Colonic mucosa (tissue), 4 donors: ENCODE data around the gene SMIM3. TPM values are rescaled to one million over a fixed set of nuclear protein-coding genes. Genes with fewer than 3 reads are reported as not detected.

Experiments
- DNase-seq: peaks from one replicate; pipeline ENCODE4 v3.0.0-alpha.2; 2020
- H3K27ac ChIP-seq: fragments of 200-600 bp; one replicate; pipeline ENCODE4 v1.8.0; 2021
- H3K27me3 ChIP-seq: fragments of 200-600 bp; one replicate; pipeline ENCODE4 v1.8.0; 2021
- H3K36me3 ChIP-seq: fragments of 200-600 bp; one replicate; pipeline ENCODE4 v1.8.0; 2021
- H3K4me1 ChIP-seq: fragments of 200-600 bp; one replicate; pipeline ENCODE4 v1.8.0; 2021; ENCODE audit warnings: mild to moderate bottlenecking
- H3K4me3 ChIP-seq: fragments of 200-600 bp; one replicate; pipeline ENCODE4 v1.8.0; 2021
- H3K9ac ChIP-seq, 2 donors: one replicate each; pipeline ENCODE4 v1.7.0; 2013; ENCODE audit warnings: control low read depth in 2 of 2, low read depth in 2 of 2, low read length in 2 of 2
- H3K9me3 ChIP-seq: fragments of 200-600 bp; one replicate; pipeline ENCODE4 v1.8.0; 2021
- intact Hi-C: fragments of 100-400 bp; cut with DNase I; formaldehyde crosslinking; loops from one replicate; pipeline ENCODE4 v1.14.1; 2022
- total RNA-seq, 2 donors: library from RNA; stranded (reverse); fragmentation: NEBNext Ultra II Directional in 1 of 2; extraction: Animal tissue kit (Norgen Biotek cat#: 25700) in 1 of 2; gene quantifications; one replicate each; pipeline ENCODE4 v1.2.1, GENCODE V29; 2021
- TF ChIP-seq, protein P1 (sequence below): fragments of 200-600 bp; IDR thresholded peaks from one replicate; pipeline ENCODE4 v1.8.0; 2022; ENCODE audit warnings: antibody characterized with exemption, mild to moderate bottlenecking
- donor health status: healthy.
- donor health status: DM: no; HTN: no; CAD: no.
- donor health status: DM: no; HTN: no; CAD: no.

SMIM3 gene
- total RNA-seq, 2 donors from 2014 or later = 10.1 to 12.6 TPM

DNA sequence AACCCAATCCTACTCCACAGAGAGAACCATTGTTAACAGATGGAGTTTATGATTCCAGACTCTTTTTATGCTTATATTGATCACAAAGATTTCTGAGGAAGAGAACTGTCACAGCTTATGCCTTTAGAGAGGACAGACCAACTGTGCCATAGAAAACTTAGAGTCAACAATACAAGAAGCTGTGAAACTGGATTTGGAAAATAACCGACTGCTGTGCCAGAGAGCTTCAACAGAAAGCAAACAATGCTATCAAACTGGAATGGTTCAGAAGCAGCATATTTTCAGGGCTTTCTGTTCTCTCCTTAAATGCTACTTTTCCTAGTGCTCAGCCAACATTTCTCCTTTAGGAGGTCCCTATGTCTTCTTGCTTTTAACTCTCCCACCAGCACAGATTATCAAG lies 24.7 kb upstream of the SMIM3 start:
- H3K4me1 ChIP-seq = peaks cover 14% of the 10 kb centered on the region
- intact Hi-C loops = no loop called here
- no peak overlapping the region for H3K27ac ChIP-seq
- H3K36me3 ChIP-seq = peaks cover 13% of the 10 kb centered on the region
- TF ChIP-seq, protein P1, sequence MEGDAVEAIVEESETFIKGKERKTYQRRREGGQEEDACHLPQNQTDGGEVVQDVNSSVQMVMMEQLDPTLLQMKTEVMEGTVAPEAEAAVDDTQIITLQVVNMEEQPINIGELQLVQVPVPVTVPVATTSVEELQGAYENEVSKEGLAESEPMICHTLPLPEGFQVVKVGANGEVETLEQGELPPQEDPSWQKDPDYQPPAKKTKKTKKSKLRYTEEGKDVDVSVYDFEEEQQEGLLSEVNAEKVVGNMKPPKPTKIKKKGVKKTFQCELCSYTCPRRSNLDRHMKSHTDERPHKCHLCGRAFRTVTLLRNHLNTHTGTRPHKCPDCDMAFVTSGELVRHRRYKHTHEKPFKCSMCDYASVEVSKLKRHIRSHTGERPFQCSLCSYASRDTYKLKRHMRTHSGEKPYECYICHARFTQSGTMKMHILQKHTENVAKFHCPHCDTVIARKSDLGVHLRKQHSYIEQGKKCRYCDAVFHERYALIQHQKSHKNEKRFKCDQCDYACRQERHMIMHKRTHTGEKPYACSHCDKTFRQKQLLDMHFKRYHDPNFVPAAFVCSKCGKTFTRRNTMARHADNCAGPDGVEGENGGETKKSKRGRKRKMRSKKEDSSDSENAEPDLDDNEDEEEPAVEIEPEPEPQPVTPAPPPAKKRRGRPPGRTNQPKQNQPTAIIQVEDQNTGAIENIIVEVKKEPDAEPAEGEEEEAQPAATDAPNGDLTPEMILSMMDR = no peak
- H3K9me3 ChIP-seq = no peaks in the 10 kb centered on the region
- DNase-seq = no peak
- no peak overlapping the region for H3K9ac ChIP-seq
- H3K27me3 ChIP-seq = no peaks in the 10 kb centered on the region
- H3K4me3 ChIP-seq = no peak overlapping the region

DNA sequence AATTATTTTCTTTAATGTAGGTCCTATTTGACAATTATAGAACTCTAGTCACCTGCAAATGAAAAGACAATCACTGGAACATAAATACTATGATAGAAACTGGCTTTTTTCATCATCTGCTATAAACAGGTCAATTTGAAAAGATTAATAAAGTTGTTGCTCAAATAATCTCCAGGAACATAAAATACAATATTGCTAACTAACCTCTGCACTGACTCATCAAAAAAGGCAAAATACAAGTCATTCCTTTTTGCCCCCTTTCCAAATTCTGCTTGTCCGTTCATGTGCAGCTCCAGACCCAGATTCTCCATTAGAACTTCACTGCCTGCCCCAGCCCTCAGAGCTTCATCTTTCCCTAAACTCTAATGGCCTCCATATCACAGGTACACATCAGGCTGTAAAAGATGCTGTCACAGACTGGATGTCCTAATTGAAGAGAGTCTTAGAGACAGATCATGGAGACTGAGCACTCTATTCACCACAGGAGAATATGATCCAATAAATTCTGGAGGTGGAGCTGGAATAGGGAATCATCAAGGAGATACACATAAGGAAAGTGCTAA lies 21.4 kb upstream of the SMIM3 start:
- H3K27me3 ChIP-seq = no peaks in the 10 kb centered on the region
- peaks cover 11% of the 10 kb centered on the region for H3K4me1 ChIP-seq
- peak overlapping the region in 1 of 2 donors; percentile 28 for H3K9ac ChIP-seq
- intact Hi-C loops = no loop called here
- H3K4me3 ChIP-seq = peak overlapping the region; percentile 53
- no peak overlapping the region for H3K27ac ChIP-seq
- peaks cover 4% of the 10 kb centered on the region for H3K36me3 ChIP-seq
- H3K9me3 ChIP-seq = no peaks in the 10 kb centered on the region
- TF ChIP-seq, protein P1 = no peak
- no peak for DNase-seq

DNA sequence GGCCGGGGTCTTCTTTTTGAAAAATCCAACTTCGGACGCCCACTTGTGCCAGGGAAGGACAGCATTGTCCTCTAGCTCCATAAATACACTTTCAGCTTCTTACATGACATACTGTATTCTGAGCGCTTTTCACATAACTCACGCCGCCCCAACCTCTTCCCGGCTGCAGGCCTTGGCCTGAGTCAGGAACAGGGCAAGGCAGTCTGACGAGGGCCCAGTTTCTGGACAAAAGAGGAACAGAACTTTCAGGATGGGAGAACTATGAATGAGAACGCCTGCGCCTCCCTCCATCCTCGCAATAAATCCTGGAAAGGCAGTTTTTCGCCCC lies 20.4 kb upstream of the SMIM3 start:
- DNase-seq = no peak
- Histone ChIP-seq H3K4me3 (peak overlapping the region; percentile 53), H3K27me3 (no peaks in the 10 kb centered on the region), H3K36me3 (peaks cover 4% of the 10 kb centered on the region), H3K4me1 (peaks cover 11% of the 10 kb centered on the region), H3K9me3 (no peaks in the 10 kb centered on the region), H3K27ac (peak overlapping the region; percentile 90), H3K9ac (peak overlapping the region; percentile 67 to 90)
- TF ChIP-seq, protein P1 = no peak
- intact Hi-C loops = no loop called here

DNA sequence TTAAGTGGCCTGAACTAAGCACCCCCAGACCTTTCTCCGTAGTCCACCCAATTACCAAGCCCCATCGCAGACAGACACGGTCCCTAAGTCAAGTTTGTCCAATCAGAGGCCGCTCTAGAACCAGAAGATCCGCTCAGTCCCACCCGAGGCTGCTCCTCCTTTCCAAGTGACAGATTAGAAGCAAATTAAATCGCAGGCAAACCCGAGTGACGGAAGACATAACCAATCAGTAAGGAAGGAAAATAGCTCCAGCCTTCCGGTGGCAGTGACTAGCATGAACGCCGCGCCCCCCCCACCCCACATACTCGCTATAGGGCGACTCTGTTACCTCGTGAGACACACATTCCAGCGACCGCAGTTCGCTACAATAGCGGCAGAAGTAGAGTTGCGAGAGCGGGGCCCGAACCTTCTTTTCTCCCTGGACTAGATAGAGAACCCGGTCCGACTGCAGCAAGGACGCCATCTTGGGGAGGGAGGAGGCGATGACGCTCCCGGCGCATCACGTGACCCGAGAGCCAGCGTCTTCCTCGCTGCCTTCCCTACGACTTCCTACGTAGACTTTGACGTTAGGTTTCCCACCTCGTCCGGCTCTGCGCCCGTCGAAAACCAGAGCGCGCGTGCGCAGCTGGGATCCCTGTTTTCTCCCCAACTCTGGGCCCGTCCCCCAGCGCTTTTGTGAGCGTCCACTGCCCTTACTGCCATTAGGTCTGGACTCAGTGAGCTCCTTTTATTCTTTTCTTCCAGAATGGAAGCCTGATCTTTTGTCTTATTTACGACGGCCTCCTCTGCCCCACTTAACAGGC lies 19.8 kb upstream of the SMIM3 start, which contains the start of gene DCTN4:
Gene DCTN4, minus strand, starts transcription at position 487 of the 803 bp plus-strand sequence. Its CDS starts 24 bp downstream, at position 463.
- peak; percentile 95 for DNase-seq
- Histone ChIP-seq H3K4me1 (peaks cover 11% of the 10 kb centered on the region), H3K27me3 (no peaks in the 10 kb centered on the region), H3K36me3 (peaks cover 2% of the 10 kb centered on the region), H3K4me3 (peak within 1 kb of the TSS; percentile 53), H3K9ac (peak within 1 kb of the TSS; percentile 69 to 90), H3K9me3 (no peaks in the 10 kb centered on the region), H3K27ac (peak within 1 kb of the TSS; percentile 90)
- TF ChIP-seq, protein P1 = no peak
- intact Hi-C loops = no loop called here

DNA sequence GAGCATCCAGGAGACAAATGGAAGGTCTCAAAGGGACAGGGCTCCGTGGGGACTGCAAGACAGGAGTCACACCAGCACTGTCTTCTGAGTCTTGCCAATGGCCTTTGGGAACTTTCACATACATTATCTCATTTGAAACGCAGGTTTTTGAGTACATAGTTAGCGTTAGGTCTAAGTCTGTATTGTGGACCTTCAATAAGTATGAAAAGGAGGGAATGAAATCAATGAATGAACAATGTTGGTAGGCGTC lies 19.3 kb upstream of the SMIM3 start:
- no peak for DNase-seq
- peak overlapping the region; percentile 53 for H3K4me3 ChIP-seq
- peaks cover 11% of the 10 kb centered on the region for H3K4me1 ChIP-seq
- H3K9me3 ChIP-seq = no peaks in the 10 kb centered on the region
- no peaks in the 10 kb centered on the region for H3K36me3 ChIP-seq
- intact Hi-C loops = no loop called here
- TF ChIP-seq, protein P1 = no peak
- H3K27me3 ChIP-seq = no peaks in the 10 kb centered on the region
- peak overlapping the region; percentile 90 for H3K27ac ChIP-seq
- peak overlapping the region; percentile 28 to 90 for H3K9ac ChIP-seq
